Right forelimb (tissue), 1 donor: ENCODE results near the gene PRKACA.

Experiments
- DNase-seq: peaks from one replicate; pipeline ENCODE4 v3.0.0-alpha.2; 2018

Gene PRKACA

DNA sequence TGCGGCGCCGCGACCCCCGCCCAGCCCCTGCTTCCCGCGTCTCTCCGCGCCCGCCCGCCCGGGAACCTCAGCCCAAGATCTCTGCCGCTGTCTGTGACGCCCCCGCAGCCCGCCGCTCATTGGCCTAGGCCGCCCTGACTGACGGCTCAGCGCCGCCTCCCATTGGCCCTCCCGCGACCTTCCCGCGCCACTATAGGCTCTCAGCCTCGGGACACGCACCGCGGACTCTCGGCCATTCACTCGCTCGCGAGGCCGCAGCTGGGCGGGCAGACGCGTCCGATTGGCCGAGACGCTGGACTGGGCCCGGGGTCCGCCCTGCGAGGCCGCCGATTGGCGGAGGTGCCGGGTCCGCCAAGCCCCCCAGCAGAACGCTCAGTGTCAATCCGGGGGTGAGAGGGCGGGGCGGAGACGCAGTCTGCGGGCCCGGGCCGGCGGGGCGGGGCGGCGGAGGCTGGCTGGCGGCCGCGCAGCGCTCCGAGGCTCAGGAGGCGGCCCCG, at the start of gene PRKACA:
TSS of gene PRKACA (minus strand) at position 95 of the 497 bp plus-strand sequence. CDS start 215 bp downstream, outside the sequence.
- peak; percentile 99 for DNase-seq

DNA sequence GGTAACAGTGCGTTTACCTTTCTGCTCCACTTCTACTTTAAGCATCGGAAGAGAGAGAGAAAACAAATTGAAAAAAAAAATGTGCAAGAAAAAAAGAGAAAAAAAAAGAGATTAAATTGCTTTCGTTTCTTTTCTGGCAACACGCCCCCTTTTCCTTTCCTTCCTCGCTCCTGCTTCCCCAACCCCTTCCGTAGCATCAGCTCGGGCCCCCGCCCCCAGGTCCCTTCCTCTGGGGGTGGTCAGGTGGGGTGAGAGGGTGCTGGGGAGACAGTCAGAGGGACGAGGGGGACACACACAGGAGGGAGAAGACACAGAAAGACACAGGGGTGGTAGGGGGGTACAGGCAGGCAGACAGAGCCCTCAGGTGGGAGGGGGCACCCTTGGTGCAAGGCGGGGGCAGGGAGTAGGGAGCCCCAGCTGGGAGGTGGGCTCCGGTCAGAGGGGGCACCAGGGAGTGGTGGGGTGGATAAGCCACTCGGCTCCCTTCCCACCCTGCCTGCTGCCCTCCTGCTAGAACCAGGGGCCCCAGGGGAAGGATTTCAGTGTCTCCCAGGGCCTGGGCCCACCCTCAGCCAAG, 49.5 kb upstream of the PRKACA start:
- DNase-seq = no peak

DNA sequence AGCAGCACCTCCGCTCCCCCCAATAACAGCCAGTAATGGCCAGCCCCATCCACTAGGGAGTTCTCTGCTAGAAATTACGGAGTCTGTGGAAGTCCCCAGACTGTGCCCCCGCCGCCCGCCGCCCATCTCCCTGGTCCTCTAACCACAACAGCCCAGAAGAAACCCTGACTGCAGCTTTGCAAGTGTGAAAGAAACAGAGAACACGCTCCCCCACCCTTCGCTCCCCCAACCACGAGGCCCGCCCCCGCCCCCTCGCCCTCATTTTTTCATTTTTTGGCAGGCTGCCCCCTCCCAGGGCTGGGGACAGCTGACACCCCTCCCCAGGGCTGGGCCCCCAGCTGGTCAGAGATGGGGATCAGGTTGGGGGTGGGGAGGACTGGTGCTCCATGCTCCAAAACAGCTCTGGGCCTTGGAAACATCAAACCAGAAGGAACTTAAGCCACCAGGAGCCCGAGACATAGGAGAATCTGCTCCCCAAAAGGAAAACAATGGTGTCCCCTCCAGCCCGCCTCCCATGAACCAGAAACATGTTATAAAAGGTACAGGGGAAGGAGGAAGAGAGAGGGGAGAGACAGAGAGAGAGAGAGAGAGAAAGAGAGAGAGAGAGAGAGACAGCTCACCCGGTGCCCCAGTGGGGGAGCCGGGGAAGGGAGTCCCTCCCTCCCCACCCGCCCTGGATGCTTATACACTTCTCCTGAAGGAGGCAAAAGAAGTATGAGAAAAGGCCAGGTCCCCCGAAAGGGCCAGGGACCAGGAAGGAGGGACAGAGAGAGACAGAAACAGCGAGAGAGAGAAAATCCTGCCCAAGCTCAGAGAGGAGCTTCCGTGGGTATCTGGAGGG, 48.6 kb upstream of the PRKACA start:
- DNase-seq = no peak

DNA sequence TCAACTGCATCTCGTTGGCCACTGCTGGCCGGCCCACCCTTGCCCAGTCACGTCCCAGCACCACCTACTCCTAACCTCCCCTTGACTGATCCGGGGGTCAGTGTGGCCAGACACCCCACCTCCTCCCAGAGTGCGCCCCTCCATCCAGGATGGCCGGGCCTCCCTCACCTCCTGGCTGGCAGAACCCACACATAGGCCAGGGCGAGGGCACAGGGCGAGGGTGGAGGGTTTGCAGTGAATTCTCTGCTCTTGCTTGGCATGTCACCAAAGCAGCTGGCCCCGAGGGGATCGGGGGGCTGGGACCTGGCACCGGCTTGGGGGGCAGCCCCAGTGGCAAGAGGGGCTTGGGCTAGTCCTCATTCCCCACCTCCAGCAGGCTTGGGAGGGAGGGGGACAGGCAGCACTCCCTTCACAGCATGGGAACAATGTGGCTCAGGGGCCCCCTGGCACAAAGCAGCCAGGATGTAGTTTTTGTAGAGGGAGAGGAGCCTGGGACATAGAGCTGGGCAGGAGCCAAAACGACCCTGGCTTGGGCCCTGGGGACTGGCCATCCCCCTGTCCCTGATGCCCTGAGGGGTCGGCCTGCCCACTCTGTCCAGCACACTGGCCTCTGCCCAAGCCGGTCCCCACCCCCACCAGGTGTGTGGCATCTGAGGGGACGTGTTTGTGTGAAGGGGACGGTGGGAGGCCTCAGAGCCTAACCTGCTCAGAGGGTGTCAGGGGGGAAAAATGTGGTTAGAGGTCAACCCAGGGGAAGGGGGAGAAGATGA, 47.3 kb upstream of the PRKACA start:
- DNase-seq = no peak

DNA sequence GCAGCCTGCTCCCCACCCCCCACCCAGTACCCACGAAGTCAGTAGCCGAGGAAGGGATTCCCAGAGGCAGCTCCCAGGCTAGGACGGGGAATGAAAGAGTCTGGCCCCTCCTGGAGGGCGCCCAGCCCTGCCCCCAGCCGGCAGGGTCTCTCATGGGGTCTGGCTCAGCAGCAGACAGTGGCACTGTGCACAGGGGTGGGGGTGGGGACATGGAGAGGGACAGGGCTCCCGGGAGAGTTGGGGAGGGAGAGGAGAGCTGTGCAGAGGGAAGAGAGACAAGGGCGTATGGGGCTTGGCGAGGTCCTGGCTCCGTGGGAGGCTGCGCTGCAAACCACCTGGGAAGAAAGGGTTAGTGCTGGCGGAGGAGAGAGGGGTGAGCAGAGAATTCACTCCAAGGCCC, 46.5 kb upstream of the PRKACA start:
- DNase-seq = no peak

DNA sequence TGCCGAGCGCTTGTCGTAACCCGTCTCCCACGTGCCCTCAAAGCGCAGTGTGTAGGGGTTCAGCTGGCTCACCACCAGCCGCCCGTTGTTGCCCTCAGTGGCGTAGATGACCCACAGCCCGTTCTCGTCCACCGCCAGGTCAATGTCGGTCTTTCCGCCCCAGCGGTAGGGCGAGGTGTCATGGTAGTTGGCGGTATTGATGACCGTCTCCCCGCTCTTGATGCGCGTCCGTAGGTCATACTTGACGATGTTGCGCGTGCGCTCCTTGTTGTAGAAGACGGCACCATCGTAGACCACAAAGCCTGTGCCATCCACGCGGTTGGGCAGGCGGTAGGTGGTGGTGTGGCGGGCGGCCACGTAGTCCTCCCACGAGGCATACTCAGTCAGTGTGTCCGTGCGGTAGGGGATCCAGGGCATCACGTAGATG, 45.3 kb upstream of the PRKACA start:
- no peak for DNase-seq

DNA sequence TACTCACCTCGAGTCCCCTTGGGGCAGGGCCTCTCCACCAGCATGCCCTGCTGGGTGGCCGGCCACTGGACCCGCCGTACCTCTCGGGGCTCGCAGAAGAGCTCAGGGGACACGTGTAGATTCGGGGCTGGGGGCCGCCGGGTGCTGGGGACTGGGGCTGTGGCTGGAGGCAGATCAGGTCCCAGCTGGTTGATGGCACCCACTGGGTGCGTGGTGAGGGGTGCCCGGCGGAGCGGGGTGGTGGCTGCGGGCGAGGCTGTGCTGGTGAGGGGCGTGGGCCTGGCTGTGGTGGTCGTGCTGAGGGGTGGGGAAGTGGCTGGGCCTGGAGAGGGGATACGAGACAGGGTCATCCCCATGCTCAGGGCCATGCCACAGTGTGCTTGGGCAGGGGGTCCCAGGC, 43.7 kb upstream of the PRKACA start:
- DNase-seq = no peak

DNA sequence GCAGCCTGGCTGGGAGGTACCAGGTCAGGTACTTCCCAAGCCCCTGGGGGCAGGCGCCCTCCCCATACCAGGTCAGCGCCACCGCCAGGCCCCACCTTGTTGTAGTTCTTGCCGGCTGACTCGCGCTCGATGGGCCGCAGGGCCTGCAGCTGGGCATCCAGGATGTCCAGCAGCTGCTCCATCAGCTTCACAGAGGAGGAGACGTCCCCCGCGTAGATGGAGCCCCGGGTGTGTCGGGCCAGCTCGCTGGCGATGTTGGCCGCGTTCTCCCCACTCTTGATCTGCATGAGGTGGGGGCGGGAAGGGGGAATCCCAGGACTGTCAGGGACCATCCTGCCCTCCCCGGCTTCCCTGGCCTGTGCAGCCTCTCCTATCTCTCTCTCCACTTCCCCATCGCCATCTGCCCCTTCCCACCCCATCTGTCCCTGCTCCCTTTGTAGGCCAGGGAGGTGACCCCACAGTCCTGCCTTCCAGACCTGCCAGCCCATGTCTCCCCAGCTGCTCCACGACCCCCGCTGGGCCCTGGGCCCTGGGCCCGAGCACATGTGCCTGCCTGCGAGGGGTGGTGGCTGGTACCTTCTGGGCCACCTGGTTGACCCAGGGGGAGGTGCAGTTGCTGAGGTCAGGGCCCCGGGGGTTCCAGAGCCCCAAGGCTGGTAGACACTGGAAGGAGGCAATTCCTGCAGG, 42.6 kb upstream of the PRKACA start:
- no peak for DNase-seq

DNA sequence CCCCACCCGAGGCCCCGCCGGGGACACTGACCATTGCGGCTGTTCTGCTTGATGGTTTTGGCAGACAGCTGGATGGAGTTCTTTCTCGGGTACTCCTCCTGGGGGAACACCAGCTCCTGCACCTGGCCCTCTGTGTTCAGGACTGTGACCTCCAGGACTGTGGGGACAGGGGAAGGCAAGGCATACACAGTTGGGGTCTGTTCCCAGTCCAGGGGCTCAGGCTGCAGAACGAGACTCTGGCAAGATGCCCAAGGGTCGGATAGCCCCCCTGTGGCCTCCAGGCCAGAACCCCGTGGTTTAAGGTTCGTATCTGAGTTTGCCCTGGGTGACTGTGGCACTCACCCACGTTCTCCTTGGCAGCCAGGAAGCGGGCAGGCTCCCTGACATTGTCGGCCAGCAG, 41.5 kb upstream of the PRKACA start:
- no peak for DNase-seq

DNA sequence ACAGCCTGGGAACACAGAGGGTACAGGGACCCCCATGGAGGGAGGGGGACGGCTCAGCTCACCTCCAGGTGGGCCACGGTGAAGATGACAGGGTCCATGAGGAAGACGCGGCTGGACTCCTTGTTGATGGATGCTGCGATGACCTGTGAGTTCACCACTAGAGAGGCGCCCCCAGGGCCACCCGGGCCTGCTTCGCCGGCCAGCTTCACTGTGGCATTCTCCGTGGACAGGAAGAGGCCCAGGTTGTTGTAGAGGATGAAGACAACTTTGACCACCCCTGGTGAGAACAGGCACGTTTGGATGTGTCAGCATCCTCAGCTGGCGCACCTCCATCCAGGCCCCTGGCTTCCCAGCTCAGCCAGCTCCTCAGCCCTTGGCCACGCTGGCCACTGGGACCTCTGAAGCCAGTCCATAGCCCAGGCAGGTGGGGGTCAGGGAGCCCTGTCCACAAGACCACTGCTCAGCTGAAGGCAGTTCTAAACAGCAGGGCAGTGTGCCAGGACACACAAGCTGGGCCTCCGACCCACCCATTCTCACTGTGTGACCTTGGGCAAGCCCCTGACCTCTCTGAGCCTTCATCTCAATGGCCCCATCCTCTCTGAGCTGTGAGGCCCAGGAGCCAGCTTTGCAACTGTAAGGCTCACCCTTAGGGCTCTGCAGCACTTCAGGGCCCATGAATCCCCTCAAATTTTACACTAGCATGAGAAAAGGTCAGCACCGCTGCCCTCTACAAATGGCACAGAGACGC, 40.9 kb upstream of the PRKACA start:
- no peak for DNase-seq

DNA sequence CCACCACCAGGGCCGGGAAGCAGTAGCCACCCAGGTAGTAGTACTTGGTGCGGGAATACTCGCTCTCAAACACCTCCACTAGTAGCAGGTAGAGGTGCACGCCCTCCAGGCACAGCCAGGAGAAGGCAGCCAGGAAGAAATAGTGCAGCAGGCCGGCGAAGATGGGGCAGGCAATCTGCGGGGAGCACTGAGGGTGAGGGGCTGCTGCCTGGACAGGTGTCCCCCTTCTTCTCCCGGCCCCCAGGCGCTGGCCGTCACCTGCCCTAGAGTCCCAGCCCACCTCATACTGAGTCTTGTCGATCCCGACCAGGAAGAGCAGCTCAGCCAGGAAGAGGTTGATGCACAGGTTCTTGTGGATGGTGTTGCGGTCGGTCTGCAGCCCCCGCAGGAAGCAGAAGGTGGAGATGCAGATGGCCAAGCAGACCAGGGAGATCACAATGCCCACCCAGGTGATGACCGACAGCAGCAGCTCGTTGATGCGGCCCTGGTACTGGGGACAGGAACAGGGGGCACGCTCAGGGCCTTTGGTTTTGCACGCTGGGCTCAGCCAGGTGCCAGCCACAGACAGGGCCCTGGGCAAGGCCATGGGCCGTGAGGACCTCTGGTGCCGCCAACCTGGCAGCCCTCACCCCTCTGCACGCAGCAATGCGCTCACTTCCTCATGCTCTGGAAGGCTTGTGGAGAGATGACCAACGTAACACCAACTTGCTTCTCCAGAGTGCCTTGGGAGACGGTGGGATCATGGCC, 39.6 kb upstream of the PRKACA start:
- no peak for DNase-seq

DNA sequence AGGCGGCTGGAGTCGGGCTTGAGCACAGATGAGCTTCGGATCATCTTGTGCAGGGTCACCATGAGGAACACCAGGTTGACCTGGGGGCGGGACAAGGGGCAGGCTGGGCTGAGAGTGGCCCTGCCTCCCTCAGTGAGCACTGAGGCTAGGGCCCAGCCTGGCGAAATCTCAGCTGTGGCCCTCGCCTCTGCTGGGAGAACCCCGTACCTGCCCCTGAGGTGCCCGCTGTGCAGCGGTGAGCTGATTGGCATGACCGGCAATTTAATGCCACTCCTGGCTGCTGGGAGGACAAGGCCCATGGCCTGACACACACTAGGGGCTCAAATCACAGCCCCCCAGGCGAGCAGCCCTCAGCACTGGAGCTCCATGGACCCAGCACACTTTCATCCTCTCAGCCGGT, 38.6 kb upstream of the PRKACA start:
- no peak for DNase-seq

DNA sequence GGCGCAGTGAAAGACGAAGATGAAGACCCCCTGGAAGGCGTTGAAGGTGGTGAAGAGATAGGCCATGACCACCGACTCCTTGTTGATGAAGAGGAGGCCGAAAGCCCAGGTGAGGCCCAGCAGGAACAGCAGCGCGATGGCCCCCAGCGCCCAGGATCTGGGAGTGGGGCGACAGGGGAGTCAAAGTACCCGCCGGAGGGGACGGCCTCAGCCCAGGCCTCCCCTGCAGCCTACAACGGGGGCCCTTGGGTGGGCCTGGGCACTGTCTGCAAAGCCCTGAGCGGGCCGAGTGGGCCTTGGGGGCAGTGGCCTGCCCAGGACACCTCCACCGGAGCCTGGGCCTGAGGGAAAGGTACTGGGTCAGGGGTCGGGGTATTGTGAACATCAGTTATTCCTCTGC, 37.8 kb upstream of the PRKACA start:
- DNase-seq = no peak

DNA sequence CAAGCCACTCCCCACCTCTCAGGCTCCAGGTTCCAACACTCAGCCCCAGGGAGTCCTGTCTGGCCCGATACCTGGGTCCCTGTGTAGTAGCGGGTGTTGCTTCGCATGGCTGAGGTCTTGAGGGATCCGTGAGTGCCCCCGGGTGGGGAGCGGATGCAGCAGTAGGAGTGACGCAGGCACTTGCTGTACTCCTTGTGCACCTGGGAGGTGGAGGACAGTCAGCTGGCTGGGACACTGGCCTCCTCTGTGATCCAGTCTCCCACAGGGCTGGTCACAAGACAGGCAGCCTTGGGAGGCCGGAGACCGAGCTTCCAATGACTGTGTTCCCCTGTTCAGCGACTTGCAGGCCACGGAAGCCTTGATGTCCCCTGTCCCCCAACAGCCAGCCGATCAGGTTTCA, 35.2 kb upstream of the PRKACA start:
- DNase-seq = no peak

DNA sequence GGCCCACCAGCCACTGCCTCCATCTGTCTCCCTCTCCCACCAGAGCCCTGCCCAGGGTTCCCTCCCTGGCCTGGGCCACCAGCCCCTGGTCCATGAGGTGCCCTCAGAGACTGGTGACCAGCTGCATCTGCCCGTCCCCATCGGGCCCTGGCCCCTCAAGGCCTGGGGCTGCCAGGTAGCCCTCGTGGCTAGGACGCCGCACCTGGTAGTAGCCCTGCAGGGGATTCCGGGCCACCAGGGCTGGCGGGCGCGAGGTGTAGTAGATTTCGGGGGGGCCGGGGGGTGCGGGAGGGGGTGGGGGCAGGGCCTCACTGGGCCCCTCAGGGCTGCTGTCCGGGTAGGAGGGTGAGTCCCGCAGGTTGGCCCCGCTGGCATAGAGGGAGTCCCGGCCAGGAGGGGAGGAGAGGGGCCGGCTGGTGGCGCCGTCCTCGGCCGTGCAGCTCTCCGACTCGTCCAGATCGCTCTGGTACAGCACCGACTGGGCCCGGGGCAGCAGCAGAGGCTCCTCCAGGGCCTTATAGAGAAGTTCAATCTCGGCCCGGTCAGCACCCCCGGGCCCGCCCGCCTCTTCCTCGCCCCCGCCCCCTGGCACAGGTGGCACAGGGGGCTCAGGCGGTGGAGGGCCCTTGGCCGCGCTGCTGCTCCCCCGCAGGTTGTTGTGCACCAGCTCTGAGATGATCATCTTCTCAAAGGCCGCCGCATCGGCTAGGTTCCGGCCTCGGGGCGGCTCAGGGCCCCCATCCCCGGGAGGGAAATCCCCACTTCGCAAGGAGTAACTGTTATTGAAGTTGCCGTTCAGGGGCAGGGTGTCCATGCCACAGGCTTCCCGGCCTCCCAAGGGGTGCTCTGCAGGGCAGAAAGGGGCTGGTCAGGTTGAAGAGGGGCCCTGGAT, 33.5 kb upstream of the PRKACA start:
- no peak for DNase-seq

DNA sequence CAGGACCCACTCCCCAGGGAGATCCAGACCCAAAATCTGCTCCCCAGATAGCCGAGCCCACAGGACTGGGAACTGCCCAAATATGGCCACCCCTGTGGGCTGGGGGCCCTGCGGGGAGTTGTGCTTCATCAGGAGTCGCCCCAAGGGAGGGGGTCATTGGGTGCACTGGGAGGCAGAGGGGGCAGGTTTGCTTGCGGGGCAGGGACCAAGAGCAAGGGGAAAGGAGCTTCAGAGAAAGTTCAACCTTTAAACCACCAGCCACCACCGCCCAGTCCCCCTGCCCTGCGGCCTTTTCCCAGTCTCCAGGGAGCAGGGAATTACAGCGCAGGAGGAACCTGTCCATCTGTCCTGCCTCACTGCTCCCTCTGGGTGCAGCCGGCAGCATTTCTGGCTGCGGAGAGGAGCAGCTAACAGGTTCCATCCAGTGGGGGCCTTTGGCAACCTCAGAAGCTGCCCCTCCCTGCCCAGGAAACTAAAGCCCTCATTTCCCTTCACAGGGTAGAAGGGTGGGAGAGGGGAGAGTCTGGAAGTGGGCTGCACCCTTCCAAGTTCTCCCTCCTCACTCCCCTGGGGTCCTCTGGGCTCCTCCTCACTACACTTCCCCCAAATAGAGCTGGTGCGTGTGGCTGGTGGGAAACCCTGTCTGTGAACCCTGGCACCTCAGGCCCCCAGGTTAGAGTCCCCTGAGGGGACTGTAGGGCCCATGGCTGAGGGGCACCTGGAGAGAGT, 32.6 kb upstream of the PRKACA start:
- DNase-seq = no peak

DNA sequence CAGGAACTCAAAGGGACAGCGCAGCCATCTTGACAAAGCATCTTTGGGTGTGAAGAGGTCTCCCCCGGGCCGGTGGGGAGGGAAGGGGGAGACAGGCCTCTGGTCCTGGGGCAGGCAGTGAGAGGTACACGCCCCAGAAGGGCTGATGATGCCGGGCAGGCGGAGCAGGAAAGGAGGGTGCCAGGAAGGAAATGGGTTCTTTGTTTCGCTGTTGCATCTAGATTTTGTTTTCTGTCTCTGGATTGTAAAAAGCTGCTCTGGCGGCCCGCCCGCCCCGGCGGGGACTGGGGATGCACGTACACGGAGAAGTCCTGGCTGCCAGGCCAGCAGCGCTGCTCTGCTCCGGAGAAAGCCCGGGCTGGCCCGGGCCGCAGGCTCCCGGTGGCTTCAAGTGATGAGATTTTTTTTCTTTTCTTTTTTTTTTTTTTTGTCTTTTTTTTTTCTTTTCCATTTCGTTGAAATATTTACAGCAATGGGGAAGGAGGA, 32.0 kb upstream of the PRKACA start:
- peak; percentile 86 for DNase-seq

DNA sequence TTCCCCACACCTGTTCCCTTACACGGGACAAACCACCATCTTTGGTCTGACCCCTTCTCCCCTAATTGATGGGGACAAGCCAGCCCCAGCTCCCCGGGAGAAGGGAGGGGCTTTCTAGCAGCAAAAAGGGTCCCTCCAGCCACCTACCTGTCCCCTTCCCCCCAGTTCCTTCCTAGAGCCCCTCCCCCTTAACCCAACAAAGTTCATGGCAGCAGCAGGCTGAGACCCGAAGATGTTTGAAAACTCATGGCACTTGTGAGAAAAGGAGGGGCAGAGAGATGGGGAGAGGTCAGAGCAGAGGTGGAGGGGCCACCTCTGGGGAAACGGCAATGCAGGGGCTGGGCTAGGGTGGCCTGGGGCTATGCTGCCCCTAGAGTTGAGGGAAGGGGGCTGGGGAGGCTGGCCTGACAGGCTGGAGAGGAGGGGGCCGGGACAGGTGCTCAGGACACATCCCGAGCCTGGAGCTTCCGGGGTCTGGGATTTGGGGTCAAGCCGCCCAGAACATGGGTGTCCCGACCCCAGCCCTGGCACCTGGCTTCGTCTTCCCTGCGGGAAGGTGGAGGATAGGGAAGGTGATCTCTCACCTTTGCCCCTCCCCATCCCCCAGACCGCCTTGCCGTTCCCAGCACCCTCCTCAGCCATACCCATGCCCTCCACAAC, 31.3 kb upstream of the PRKACA start:
- DNase-seq = no peak
